PFSK-1 (cell line): ENCODE results near the gene BLACAT1.

Source experiments
- FOXP2 ChIP-seq: optimal IDR thresholded peaks from 2 replicates; pipeline ENCODE3; 2011; ENCODE audit warnings: borderline replicate concordance, control low read depth, inconsistent platforms; ENCODE audit not compliant: insufficient read depth; ENCODE audit errors: extremely low read length, extremely low read depth
- POLR2AphosphoS5 ChIP-seq: IDR thresholded peaks from 2 replicates; pipeline ENCODE4 v1.6.1; 2012; ENCODE audit warnings: low read depth, mild to moderate bottlenecking, control low read depth, low read length, moderate library complexity
- REST ChIP-seq, 2 experiments: IDR thresholded peaks; 2 replicates each; pipeline versions ENCODE4 v1.6.1 to v1.8.0; 2011 to 2012; ENCODE audit warnings: low read depth in 2 of 2, low read length in 2 of 2, control low read depth in 1 of 2, inconsistent platforms in 1 of 2, mild to moderate bottlenecking in 1 of 2, moderate library complexity in 1 of 2; ENCODE audit not compliant: insufficient read depth in 1 of 2
- SIN3A ChIP-seq: IDR thresholded peaks from 2 replicates; pipeline ENCODE4 v1.6.1; 2012; ENCODE audit warnings: mild to moderate bottlenecking, low read length, moderate library complexity, borderline replicate concordance; ENCODE audit not compliant: insufficient read depth
- TAF1 ChIP-seq: IDR thresholded peaks from 2 replicates; pipeline ENCODE4 v1.6.1; 2012; ENCODE audit warnings: low read length, control low read depth, borderline replicate concordance; ENCODE audit not compliant: insufficient read depth

Gene BLACAT1

GRCh38 chr1:205484985-205485967 lies 29.4 kb upstream of the BLACAT1 start:
- TF ChIP-seq FOXP2 (no peak), POLR2AphosphoS5 (no peak), REST (IDR thresholded peaks at IDR 0.05; ENCODE audit: insufficient read depth in 1 of 2, low read depth in 2 of 2, low read length in 2 of 2) (no peak), SIN3A (no peak)

GRCh38 chr1:205483372-205483771 lies 27.5 kb upstream of the BLACAT1 start:
- TF ChIP-seq POLR2AphosphoS5, result no peak
- no peak for TF ChIP-seq SIN3A
- TF ChIP-seq TAF1, result no peak
- no peak for TF ChIP-seq FOXP2

- TF ChIP-seq TAF1 (no peak), FOXP2 (no peak), POLR2AphosphoS5 (no peak), REST (IDR thresholded peaks at IDR 0.05; ENCODE audit: insufficient read depth in 1 of 2, low read depth in 2 of 2, low read length in 2 of 2) (no peak), SIN3A (no peak)
These were observed 25.8 kb upstream of the BLACAT1 start for GRCh38 chr1:205481629-205482151.

- TF ChIP-seq TAF1 (no peak), POLR2AphosphoS5 (no peak), REST (IDR thresholded peaks at IDR 0.05; ENCODE audit: insufficient read depth in 1 of 2, low read depth in 2 of 2, low read length in 2 of 2) (no peak)
These were observed 25.4 kb upstream of the BLACAT1 start for GRCh38 chr1:205481218-205481617.

GRCh38 chr1:205480349-205480985 lies 24.6 kb upstream of the BLACAT1 start:
- TF ChIP-seq REST (IDR thresholded peaks at IDR 0.05; ENCODE audit: insufficient read depth in 1 of 2, low read depth in 2 of 2, low read length in 2 of 2), result no peak
- no peak for TF ChIP-seq SIN3A
- TF ChIP-seq FOXP2, result no peak
- TF ChIP-seq POLR2AphosphoS5, result no peak
